NB4 (cell line): ENCODE results near the gene IFT20.

ENCODE experiments used
- CTCF ChIP-seq: IDR thresholded peaks from one replicate; pipeline ENCODE4 v1.5.1; 2012; ENCODE audit warnings: low read depth, low read length
- POLR2A ChIP-seq: IDR thresholded peaks from 2 replicates; pipeline ENCODE4 v1.6.1; 2011; ENCODE audit warnings: mild to moderate bottlenecking; ENCODE audit not compliant: insufficient read length; ENCODE audit errors: extremely low read depth

DNA sequence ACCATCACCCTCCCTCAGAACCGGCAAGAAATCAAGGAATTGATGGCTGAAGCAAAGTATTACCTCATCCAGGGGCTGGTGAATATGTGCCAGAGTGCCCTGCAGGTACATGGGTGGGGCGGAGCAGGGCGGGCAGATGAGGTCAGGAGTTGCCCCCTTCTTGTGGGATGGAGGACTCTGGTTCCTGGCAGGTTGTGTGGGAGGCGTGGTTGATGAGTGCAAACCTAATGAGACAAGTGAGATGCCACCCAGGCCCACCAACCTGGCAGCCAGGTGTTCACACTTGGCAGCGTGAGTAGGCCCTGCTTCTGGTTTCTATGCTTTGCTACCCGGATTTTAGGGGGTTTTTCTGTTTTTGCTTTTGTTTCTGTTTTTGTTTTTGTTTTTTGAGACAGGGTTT, 5.1 kb upstream of the IFT20 start:
- TF ChIP-seq CTCF (no peak), POLR2A (no peak)
